Ascending aorta (tissue), 2 donors: ENCODE measurements around the gene CEP104. TPM values are rescaled to one million over a fixed set of nuclear protein-coding genes. Genes with fewer than 3 reads are reported as not detected.

Experiments
- DNase-seq, 2 donors: peaks; one replicate each; pipeline ENCODE4 v3.0.0-alpha.2; 2019; ENCODE audit warnings: low spot score in 2 of 2
- H3K27ac ChIP-seq, 2 donors: fragments of 200-600 bp; sonication (generic); one replicate each; pipeline ENCODE4 v1.5.1; 2016 to 2017; ENCODE audit warnings: mild to moderate bottlenecking in 1 of 2
- H3K27me3 ChIP-seq: fragments of 200-600 bp; sonication (generic); one replicate; pipeline ENCODE4 v1.5.1; 2017
- H3K36me3 ChIP-seq, 2 donors: fragments of 200-600 bp; sonication (generic); one replicate each; pipeline ENCODE4 v1.5.1; 2016
- H3K4me1 ChIP-seq, 2 donors: fragments of 200-600 bp; sonication (generic); one replicate each; pipeline ENCODE4 v1.5.1; 2016 to 2017; ENCODE audit warnings: mild to moderate bottlenecking in 1 of 2
- H3K4me3 ChIP-seq, 2 donors: fragments of 200-600 bp; sonication (generic); one replicate each; pipeline ENCODE4 v1.5.1; 2016 to 2017; ENCODE audit warnings: mild to moderate bottlenecking in 1 of 2
- H3K9me3 ChIP-seq, 2 donors: fragments of 200-600 bp; sonication (generic); one replicate each; pipeline ENCODE4 v1.5.1; 2016
- intact Hi-C: fragments of 100-400 bp; cut with DNase I; formaldehyde crosslinking; loops from one replicate; pipeline ENCODE4 v1.15.1; 2023
- total RNA-seq: library from RNA; depleted of rRNA; stranded (reverse); fragments of >200 nt; gene quantifications from one replicate; pipeline ENCODE4 v1.1.0, GENCODE V29; 2016
- TF ChIP-seq, protein P1 (sequence below), 3 experiments: fragments of 200-600 bp in 2 of 3; fragments of 450-650 bp in 1 of 3; sonication (generic) in 2 of 3; IDR thresholded peaks; one replicate each; pipeline ENCODE4 v1.5.1; 2016 to 2019; ENCODE audit warnings: antibody characterized with exemption in 3 of 3, mild to moderate bottlenecking in 1 of 3, moderate library complexity in 1 of 3

Gene CEP104
- total RNA-seq, 1 donor from 2014 or later, result 93.6 TPM

DNA sequence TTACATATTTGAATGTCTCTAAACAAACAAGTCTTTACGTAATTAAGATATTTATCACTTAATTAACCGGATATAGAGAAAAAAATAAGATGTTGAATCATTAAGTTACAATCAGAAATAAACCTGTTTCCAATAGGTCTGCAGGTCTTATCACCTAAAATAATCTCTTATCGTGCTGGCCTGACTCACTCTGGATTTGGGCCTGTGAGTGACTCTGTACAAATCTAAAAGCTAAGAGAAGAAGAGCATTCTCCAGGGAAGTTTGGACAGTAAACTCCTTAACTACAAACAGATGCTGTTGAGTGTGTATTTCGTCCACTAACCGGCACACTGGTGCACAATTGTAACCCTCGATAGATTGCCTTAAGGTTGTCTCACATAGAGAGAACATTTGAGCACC, 25.3 kb downstream of the CEP104 start:
- H3K9me3 ChIP-seq, result no peaks in the 10 kb centered on the region
- H3K27ac ChIP-seq, result no peak overlapping the region
- no peak overlapping the region for H3K4me3 ChIP-seq
- intact Hi-C loops, result no loop called here
- no peaks in the 10 kb centered on the region for H3K4me1 ChIP-seq
- TF ChIP-seq, protein P1, sequence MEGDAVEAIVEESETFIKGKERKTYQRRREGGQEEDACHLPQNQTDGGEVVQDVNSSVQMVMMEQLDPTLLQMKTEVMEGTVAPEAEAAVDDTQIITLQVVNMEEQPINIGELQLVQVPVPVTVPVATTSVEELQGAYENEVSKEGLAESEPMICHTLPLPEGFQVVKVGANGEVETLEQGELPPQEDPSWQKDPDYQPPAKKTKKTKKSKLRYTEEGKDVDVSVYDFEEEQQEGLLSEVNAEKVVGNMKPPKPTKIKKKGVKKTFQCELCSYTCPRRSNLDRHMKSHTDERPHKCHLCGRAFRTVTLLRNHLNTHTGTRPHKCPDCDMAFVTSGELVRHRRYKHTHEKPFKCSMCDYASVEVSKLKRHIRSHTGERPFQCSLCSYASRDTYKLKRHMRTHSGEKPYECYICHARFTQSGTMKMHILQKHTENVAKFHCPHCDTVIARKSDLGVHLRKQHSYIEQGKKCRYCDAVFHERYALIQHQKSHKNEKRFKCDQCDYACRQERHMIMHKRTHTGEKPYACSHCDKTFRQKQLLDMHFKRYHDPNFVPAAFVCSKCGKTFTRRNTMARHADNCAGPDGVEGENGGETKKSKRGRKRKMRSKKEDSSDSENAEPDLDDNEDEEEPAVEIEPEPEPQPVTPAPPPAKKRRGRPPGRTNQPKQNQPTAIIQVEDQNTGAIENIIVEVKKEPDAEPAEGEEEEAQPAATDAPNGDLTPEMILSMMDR (IDR thresholded peaks at IDR 0.05), result no peak
- H3K36me3 ChIP-seq, result peaks cover 52 to 78% of the 10 kb centered on the region in 2 donors
- H3K27me3 ChIP-seq, result no peaks in the 10 kb centered on the region
- no peak for DNase-seq

DNA sequence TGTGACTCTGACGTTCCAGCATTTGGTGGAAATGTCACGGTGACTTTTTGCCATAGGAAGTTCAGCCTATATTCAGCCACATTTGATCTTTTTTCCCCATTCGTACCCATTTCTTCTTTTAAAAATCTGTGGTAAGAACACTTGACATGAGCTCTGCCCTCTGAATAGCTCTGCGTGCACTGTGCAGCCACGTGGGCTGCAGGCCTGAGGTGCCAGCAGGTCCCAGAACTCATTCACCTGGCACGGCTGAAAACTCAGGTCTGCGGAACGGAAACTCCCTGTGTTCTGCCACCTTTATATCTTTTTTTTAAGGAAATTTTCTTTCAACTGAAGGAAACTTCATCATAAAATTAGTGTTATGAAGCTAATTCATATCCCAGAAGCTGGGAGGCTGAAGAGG, 28.6 kb downstream of the CEP104 start:
- Histone ChIP-seq H3K27me3 (no peaks in the 10 kb centered on the region), H3K36me3 (peaks cover 60 to 88% of the 10 kb centered on the region in 2 donors), H3K4me1 (no peaks in the 10 kb centered on the region), H3K4me3 (no peak overlapping the region), H3K27ac (no peak overlapping the region), H3K9me3 (no peaks in the 10 kb centered on the region)
- TF ChIP-seq, protein P1 (IDR thresholded peaks at IDR 0.05), result no peak
- intact Hi-C loops, result no loop called here
- no peak for DNase-seq

DNA sequence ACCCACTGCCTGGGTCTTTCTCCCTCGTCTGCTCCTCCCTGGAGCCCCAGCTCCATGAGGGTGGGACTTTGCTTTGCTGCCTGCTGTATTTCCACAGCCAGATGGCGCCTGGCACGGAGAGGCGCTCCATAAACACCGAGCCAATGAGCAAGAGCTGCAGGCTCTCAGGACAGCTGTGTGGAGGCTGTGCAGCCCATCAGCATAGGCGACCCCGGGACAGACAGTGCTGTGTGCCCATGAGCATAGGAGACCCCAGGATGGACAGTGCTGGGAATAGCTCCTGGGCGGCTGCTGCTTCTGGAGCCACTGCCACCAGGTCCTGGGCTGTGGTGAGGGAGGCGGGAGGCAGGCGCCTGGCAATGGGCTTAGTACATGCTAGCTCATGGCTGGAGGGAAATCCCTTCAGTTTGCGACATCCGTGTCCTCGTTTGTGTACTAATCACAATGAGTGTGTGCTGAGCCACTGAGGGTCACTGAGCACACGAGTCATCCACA, 29.2 kb downstream of the CEP104 start:
- Histone ChIP-seq H3K27ac (no peak overlapping the region), H3K4me1 (no peaks in the 10 kb centered on the region), H3K27me3 (no peaks in the 10 kb centered on the region), H3K9me3 (no peaks in the 10 kb centered on the region), H3K4me3 (no peak overlapping the region), H3K36me3 (peaks cover 65 to 90% of the 10 kb centered on the region in 2 donors)
- TF ChIP-seq, protein P1 (IDR thresholded peaks at IDR 0.05), result no peak
- intact Hi-C loops, result no loop called here
- no peak for DNase-seq

DNA sequence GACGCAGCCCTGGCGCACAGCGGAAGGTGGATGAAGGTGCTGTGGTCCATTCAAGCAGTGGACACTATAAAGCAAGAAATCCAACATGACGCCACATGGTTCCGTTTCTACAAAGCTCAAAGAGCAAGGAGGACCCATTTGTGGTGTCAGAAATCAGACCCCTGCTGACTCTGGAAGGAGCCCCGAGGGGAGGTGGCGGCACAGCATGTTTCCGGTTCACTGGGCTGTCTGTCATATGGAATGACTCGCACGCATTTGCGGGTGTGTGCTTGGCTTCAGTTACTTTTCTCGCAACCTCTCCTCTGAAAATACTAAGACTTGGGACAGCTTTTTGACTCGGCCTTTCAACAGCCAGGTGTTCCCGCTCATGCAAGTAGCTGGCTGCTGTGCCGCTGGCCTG, 31.7 kb downstream of the CEP104 start:
- intact Hi-C loops, result no loop called here
- Histone ChIP-seq H3K27me3 (no peaks in the 10 kb centered on the region), H3K36me3 (peaks cover 70 to 94% of the 10 kb centered on the region in 2 donors), H3K27ac (no peak overlapping the region), H3K4me3 (no peak overlapping the region), H3K9me3 (no peaks in the 10 kb centered on the region), H3K4me1 (no peaks in the 10 kb centered on the region)
- DNase-seq, result no peak
- TF ChIP-seq, protein P1 (IDR thresholded peaks at IDR 0.05), result no peak

DNA sequence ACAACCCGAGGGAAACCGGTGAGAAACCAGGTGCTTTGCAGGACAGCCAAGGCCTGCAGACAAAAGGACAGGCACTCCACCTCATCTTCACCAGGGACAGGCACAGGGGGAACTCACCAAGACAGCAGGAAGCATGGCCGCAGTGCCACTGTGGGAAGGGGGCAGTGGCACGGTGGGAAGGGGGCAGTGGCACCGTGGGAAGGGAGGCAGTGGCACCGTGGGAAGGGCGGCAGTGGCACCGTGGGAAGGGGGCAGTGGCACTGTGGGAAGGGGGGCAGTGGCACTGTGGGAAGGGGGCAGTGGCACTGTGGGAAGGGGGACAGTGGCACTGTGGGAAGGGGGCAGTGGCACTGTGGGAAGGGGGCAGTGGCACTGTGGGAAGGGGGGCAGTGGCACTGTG, 32.4 kb downstream of the CEP104 start:
- no peak for DNase-seq
- TF ChIP-seq, protein P1 (IDR thresholded peaks at IDR 0.05), result no peak
- no peaks in the 10 kb centered on the region for H3K4me1 ChIP-seq
- H3K9me3 ChIP-seq, result no peaks in the 10 kb centered on the region
- intact Hi-C loops, result no loop called here
- H3K27ac ChIP-seq, result no peak overlapping the region
- no peaks in the 10 kb centered on the region for H3K27me3 ChIP-seq
- no peak overlapping the region for H3K4me3 ChIP-seq
- H3K36me3 ChIP-seq, result peaks cover 75 to 95% of the 10 kb centered on the region in 2 donors

DNA sequence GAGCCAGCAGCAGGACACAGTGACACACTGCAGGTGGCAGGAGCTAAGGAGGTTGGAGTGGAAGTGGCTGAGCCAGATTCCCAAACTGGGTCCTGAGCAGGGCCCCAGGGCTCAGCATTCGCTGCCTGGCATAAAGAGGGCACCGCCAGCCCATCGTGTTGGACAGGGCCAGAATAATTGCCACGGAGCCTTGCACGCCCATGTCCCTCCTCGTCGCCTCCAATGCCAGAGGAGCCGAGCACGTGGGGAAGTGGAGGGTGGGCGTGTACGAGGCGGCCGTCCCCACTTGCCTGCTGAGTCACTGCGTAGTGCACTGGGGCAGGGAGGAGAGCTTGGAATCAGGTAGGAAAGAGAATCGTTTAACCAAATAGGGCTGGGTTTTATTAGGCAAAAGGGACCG, 34.6 kb downstream of the CEP104 start:
- Histone ChIP-seq H3K27ac (no peak overlapping the region), H3K4me3 (no peak overlapping the region), H3K36me3 (peaks cover 57 to 84% of the 10 kb centered on the region in 2 donors), H3K9me3 (no peaks in the 10 kb centered on the region), H3K27me3 (no peaks in the 10 kb centered on the region), H3K4me1 (no peaks in the 10 kb centered on the region)
- intact Hi-C loops, result no loop called here
- DNase-seq, result no peak
- TF ChIP-seq, protein P1 (IDR thresholded peaks at IDR 0.05), result no peak
